HG03442 (cell line): Measurements from ENCODE around the gene ATP6V0A1.
"Not testable (repeated sequence)": the region's sequence is repeated elsewhere in the genome, so short reads cannot be mapped to it uniquely, and the experiment has no call there.

ENCODE experiments used
- ATAC-seq: cut with Tn5 transposase; IDR thresholded peaks from one replicate; pipeline ENCODE4 v1.9.1; 2021; ENCODE audit warnings: mild to moderate bottlenecking, moderate library complexity; ENCODE audit not compliant: unreplicated experiment

Gene ATP6V0A1

GRCh38 chr17:42475121-42475520 is 16.4 kb downstream of the ATP6V0A1 start:
- ATAC-seq = no peak

DNA sequence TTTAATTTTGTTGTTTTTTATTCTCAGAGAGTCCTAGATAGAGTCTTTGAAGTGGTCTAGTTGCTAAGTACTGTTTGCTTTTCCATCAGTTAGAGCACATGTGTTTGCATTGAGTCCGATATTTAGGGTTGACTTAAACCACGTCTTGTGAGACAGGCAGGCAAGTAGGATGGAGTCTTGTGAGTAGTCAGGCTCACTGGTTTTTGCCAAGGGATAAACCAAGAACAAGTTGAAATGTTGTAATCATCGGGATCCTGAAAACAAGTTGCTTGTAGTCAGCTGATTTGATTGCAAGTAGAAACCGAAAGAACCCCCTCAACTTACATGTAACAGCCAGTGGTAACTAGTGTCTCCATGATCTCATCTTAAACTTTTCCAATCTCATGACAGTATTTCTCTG is 17.2 kb downstream of the ATP6V0A1 start:
- ATAC-seq = no peak

- ATAC-seq = no peak
These were observed 17.7 kb downstream of the ATP6V0A1 start for GRCh38 chr17:42476411-42476810.

DNA sequence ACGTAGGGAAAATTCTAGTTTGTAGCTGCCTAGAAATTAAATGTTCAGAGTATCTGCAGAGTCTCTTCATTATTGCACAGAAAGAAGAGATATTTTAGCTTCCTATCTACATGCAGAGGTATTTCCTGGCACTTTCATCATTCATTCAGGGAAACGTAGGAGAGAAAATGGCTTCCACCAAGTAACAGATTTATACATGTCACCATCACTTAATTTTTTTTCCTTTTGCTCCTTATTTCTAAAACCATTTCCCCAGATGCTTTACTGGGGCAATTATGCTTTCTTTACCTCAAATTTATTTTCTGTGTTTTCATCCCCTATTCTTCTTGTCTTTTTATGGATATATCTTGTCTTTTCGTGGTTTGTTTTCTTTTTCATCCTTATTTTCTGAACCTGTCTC is 18.5 kb downstream of the ATP6V0A1 start:
- ATAC-seq = no peak

DNA sequence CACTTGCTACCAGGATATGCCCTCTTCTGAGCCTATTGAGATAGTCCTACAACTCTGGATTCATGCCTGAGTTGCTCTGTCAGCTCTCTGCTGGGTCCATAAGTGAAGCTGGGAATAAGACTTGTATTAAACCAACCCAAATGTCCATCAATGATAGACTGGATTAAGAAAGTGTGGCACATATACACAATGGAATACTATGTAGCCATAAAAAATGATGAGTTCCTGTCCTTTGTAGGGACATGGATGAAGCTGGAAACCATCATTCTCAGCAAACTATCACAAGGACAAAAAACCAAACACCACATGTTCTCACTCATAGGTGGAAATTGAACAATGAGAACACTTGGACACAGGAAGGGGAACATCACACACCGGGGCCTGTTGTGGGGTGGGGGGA is 19.1 kb downstream of the ATP6V0A1 start:
- ATAC-seq = not testable (repeated sequence)

DNA sequence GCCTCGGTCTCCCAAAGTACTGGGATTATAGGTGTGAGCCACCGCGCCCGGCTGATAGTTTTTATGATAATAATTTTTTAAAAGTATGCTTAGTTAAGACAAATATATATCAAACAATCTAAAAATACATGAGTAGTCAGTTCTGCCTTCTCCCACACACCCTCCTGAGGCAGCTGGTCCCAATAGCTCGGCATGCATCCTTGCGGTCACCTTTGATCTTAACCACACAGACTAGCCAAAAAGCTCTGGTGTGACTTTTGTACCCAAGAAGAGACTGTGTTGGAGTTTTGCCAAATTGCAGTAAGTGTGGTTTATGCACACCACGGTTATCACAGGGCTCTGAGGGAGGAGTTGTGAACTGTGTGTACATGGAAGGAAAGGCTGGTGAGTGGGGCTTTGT is 25.6 kb downstream of the ATP6V0A1 start:
- ATAC-seq = no peak

- no peak for ATAC-seq
These were observed 27.0 kb downstream of the ATP6V0A1 start for GRCh38 chr17:42485680-42486079.

DNA sequence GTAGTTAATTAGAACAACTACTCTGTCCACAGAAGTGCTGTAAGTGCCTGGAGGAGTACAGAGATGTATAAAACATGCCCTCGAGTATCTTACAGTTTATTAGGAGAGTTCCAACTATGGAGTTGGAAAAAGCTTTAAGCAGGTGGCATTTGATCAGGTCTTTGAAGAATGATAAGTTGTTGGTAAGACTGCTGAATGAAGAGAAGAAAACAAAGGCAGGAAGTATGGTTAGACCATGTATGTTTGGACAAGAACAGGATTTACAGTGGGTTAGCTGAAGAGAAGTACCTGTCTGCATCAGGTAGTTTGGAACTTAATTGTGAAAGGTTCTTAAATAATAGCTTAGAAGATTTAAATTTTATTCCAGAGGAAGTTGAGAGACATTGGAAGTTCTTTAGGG is 29.4 kb downstream of the ATP6V0A1 start:
- no peak for ATAC-seq

DNA sequence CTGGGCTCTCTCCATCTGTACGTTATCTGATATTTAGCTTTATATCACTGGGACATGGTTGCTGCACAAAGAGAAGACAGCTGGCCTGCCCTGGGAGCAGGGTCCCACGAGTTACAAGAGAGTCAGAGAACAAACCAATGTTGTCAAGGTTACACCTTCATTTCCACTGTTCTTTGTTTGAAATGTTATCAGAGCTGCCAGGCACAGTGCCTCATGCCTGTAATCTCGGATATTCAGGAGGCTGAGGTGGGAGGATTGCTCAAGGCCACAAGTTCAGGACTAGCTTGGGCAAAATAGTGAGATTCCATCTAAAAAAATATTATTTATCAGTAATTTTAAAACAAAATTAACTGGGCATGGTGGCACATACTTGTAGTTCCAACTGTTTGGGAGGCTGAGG is 34.6 kb downstream of the ATP6V0A1 start:
- no peak for ATAC-seq

- ATAC-seq = no peak
These were observed 36.0 kb downstream of the ATP6V0A1 start for GRCh38 chr17:42494673-42495072.

DNA sequence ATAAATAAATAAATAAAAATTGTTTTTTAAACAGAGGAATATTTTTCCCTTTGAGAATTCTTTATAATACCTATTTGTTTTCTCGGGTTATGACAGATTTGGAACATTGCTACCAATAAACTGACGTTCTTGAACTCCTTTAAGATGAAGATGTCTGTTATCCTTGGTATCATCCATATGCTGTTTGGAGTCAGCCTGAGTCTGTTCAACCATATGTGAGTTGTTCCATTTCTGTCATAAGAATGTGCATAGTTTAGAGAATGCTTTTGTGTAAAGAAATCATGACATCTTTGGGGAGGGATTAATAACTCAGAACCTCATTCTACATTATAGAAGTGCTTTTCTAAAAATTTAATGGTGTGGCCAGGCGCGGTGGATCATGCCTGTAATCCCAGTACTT is 40.1 kb downstream of the ATP6V0A1 start:
- no peak for ATAC-seq

- ATAC-seq = no peak
These were observed 43.4 kb downstream of the ATP6V0A1 start for GRCh38 chr17:42502091-42502490.

GRCh38 chr17:42502926-42503325 is 44.2 kb downstream of the ATP6V0A1 start:
- ATAC-seq = no peak

DNA sequence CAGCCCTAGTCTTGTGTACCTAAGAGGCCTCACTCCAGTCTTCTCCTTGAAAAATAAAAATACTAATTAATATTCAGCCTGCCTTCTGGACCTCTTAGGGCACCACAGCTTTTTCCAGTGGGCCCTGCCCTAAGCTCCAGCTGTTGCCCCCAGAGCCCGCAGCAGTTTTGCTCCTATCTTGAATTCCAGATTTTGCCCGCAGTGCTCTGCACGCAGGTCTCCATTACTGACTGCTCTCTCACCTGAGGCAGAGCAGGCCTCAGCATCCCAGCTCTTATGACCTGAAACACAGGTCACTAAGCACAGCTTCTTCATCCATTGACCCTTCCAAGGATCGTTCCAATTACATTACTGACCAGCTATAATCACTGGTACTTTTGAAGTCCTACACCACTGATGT is 49.0 kb downstream of the ATP6V0A1 start:
- ATAC-seq = no peak

DNA sequence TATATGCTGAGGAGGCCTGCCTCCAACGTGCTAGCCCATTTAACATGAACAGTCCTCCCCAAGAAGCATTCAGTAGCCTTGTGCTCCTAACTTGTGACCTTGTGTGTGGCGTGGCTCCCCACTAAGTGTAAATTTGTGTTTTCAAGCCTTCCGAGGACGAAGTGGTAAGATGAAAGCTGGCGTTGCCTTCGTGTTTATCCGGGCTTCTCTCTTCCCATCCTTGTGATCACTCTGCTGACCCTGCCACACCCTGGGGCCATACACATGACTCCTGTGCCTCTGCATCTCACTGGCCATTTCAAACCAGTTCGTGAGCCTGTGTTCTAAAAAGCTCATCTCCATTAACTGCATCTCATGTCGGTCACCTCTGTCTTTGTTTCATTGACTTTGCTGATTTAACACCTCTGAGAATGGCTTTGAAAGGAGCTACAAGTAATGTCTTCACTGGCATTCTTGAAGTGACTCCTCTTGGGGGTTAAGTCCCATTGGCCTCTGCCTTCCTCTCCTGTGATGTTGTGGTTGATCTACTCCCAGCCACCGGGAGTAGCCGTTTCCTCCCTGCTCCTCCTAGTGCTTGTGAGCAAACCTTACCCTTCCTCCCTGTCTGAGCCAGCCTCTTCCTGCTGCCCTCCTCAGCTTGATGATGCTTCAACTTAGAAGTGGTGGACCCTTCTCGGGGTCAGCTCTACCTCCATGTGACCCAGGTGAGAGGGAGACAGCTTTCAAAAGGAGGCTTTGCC is 49.9 kb downstream of the ATP6V0A1 start:
- no peak for ATAC-seq

DNA sequence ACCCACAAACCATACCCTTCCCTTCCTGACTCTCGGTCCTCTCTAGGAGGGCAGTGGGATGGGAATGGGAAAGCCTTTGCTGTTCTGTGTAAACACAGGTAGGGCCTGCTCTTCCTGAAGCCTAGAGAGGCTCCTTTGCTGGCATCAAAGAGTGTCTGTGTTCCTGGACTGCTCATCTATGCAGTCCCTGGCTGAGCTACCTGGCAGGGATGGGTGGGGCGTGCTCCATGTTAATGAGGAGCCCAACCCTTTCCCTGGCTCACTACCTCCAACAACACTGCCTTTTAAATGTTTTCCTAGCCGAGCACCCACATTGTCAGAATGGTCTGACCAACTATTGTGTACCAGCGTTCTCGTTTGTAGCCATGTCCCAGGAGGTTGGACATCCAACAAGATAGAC is 50.7 kb downstream of the ATP6V0A1 start:
- ATAC-seq = no peak

DNA sequence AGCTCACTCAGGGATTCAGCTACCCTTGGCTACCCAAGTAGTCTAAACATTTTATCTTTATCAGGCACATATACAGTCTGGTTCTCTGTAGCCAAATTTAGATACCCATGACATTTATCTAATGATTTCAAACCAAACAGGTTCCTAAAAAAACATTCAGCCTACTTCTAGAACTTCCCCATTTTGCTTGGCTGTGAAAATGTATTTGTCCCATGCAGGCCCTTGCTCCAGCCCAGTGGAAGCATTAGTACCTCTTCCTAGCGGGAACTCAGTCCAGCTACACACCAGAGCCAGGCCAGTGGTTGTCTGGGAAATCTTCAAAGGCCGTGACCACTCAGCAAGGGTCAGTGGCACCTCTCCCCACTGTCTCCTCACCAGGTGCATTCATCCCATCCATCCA is 51.2 kb downstream of the ATP6V0A1 start:
- ATAC-seq = no peak

DNA sequence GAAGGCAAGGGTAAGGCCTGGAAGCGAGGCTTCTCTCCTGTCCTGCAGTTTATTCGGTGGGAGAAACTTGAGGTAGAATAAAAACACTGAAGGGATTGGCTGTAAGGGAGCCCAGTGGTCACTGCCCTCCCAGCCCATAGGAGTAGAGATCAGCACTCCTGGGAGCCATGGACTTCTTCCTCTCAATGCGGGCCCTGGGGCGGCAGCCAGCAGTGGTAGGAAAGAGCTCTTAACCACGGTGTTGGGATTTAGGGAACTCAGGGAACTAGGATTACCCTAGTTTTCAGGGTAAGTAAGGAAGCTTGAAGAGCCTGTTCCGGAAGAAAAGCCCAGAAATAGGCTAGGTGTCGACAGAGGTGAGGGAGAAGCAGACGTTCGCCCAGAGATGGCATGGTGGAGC is 53.6 kb downstream of the ATP6V0A1 start:
- ATAC-seq = no peak

GRCh38 chr17:42512733-42513251 is 54.1 kb downstream of the ATP6V0A1 start:
- ATAC-seq = no peak

DNA sequence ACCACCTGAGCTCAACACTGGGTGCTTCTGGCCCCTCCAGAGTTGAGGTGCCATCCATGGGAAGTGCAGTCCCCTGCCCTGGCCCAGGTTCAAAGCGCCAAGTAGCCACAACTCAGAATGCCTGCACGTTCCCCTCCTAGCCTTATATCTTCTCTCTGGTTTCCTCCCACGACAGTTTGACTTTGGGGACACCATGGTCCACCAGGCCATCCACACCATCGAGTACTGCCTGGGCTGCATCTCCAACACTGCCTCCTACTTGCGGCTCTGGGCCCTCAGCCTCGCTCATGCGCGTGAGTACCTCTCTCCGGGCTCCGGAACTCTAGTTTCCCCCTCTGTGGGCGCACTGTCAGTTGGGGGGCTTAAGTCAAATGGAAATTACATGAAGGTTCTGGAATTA is 55.0 kb downstream of the ATP6V0A1 start:
- ATAC-seq = no peak

DNA sequence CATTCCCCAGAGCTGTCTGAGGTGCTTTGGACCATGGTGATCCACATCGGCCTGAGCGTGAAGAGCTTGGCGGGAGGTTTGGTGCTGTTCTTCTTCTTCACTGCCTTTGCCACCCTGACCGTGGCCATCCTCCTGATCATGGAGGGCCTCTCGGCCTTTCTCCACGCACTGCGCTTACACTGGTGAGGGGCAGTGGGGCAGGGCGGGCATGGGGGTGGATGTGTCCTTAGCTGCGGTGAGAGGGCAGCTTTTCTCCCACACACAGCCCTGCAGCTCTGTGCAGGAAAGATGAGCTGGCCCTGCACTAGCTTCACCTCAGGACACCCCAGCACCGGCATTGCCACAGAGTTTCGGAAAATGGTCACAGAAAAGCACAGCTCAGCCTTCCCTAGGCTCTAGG is 55.6 kb downstream of the ATP6V0A1 start:
- ATAC-seq = no peak

- no peak for ATAC-seq
These were observed 56.2 kb downstream of the ATP6V0A1 start for GRCh38 chr17:42514867-42515266.

GRCh38 chr17:42517516-42517915 is 58.8 kb downstream of the ATP6V0A1 start:
- no peak for ATAC-seq
